Fibroblast of the conjunctiva (primary cell): ENCODE measurements around the gene RABEP1.
"Not testable (repeated sequence)": the region's sequence is repeated elsewhere in the genome, so short reads cannot be mapped to it uniquely, and the experiment has no call there.

ENCODE experiments used
- DNase-seq: peaks from one replicate; pipeline ENCODE4 v3.0.0-alpha.2; 2010; ENCODE audit warnings: low read depth

RABEP1 gene

GRCh38 chr17:5281814-5282641 lies at the start of gene RABEP1:
RABEP1 (plus strand) TSS chr17:5282284; CDS start chr17:5282487, 203 bp downstream.
- peak; percentile 72 for DNase-seq

GRCh38 chr17:5233492-5233891 lies 48.6 kb upstream of the RABEP1 start:
- not testable (repeated sequence) for DNase-seq

- no peak for DNase-seq
Observed at GRCh38 chr17:5234645-5235576, 47.2 kb upstream of the RABEP1 start, which contains the start of gene SCIMP. SCIMP (minus strand) TSS chr17:5234860; CDS start chr17:5234755, 105 bp downstream.

GRCh38 chr17:5236938-5237540 lies 45.0 kb upstream of the RABEP1 start:
- DNase-seq: no peak

- DNase-seq: peak; percentile 33
Observed at GRCh38 chr17:5237541-5238016, 44.5 kb upstream of the RABEP1 start.

GRCh38 chr17:5238333-5238732 lies 43.8 kb upstream of the RABEP1 start:
- DNase-seq: no peak

GRCh38 chr17:5239769-5240168 lies 42.3 kb upstream of the RABEP1 start:
- DNase-seq: not testable (repeated sequence)

- no peak for DNase-seq
Observed at GRCh38 chr17:5241861-5242671, 40.0 kb upstream of the RABEP1 start.

- no peak for DNase-seq
Observed at GRCh38 chr17:5247621-5248020, 34.5 kb upstream of the RABEP1 start.

- no peak for DNase-seq
Observed at GRCh38 chr17:5248821-5249479, 33.1 kb upstream of the RABEP1 start.

GRCh38 chr17:5249615-5250014 lies 32.5 kb upstream of the RABEP1 start:
- peak; percentile 79 for DNase-seq

GRCh38 chr17:5254414-5254813 lies 27.7 kb upstream of the RABEP1 start:
- no peak for DNase-seq

- DNase-seq: no peak
Observed at GRCh38 chr17:5254903-5255521, 27.1 kb upstream of the RABEP1 start.

- DNase-seq: no peak
Observed at GRCh38 chr17:5257124-5257523, 25.0 kb upstream of the RABEP1 start.

GRCh38 chr17:5260542-5260941 lies 21.5 kb upstream of the RABEP1 start:
- no peak for DNase-seq

- no peak for DNase-seq
Observed at GRCh38 chr17:5262416-5262991, 19.6 kb upstream of the RABEP1 start.

- DNase-seq: no peak
Observed at GRCh38 chr17:5263441-5263840, 18.6 kb upstream of the RABEP1 start.

- DNase-seq: no peak
Observed at GRCh38 chr17:5264893-5265292, 17.2 kb upstream of the RABEP1 start.

GRCh38 chr17:5269241-5269960 lies 12.7 kb upstream of the RABEP1 start:
- no peak for DNase-seq
